Kidney tubule cell (primary cell): Measurements from ENCODE around the gene RAI14.
"Not testable (repeated sequence)": the region's sequence is repeated elsewhere in the genome, so short reads cannot be mapped to it uniquely, and the experiment has no call there.

Source experiments
- DNase-seq: peaks from one replicate; pipeline ENCODE4 v3.0.0-alpha.2; 2018; ENCODE audit warnings: low spot score

Gene RAI14

DNA sequence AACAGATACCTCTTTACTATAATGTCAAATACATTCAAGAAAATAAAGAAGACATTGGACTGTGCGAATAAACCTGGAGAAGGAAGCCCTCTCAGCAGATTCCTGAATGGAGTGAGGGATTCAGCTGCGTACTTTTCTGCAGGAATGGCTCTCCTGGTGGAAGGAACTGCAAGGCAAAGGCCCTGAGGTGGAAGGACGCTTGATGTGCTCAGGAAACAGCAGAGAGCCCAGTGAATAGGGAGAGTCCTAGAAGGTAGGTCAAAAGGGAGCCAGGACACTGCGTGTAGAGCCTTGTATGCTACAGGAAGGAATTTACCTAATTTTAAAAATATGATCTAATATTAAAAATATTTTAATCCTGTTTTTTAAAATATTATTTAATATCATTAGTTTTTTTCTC, 114.4 kb downstream of the RAI14 start:
- no peak for DNase-seq

DNA sequence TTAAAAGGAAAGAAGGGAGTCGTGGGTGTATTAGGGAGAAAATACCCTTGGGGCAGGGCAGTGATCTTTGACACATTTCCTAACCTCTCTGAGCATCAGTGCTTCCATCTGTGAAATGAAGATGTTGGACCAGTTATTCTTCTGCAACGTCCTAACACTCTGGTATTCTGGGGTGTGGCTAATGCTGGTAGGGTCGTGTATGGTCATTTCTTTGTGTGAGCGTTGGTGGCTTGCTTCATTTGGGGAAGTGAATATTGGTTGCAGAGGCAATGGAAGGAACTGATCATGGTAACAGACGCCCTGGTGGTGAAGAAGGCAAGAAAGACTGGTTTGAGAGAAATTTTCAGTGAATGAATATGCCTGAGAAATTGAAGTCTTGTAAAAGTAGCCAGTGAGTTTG, 114.9 kb downstream of the RAI14 start:
- no peak for DNase-seq

DNA sequence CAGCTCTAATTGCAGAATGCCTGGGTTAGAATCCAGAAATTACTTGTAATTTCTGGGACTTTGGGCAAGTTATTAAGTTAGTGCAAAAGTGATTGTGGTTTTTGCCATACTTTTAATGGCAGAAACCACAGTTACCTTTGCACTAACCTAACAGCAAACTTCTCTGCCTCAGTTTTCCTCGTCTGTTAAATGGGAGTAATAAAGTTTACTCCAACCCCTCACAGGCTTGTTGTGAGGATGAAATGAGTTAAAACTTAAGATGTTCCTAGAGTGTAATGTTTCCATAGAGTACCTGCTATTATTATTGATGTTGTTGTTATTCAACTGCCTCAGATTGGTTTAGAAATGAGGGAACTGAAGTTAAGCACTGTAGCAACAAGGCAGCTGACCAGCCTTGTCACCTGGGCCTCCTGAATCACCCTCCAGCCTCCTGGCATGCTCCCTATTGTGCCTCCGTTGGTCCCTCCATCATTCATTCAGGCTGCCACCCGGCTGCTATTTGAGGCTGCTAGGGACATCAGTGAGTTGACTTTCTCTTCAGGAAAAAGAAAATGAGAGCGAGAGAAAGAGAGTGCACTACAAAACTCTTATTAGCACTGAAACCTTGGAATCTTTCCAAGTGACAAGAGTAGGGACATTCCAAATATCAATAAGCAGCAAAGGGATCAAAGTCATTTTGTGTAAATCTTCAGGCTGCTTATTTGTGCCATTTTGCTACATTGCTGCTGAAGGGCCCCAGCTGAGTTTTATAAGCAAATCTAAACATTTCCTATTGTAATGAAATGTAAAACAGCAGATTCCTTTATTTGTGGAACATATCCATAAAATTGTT, 116.4 kb downstream of the RAI14 start:
- no peak for DNase-seq

DNA sequence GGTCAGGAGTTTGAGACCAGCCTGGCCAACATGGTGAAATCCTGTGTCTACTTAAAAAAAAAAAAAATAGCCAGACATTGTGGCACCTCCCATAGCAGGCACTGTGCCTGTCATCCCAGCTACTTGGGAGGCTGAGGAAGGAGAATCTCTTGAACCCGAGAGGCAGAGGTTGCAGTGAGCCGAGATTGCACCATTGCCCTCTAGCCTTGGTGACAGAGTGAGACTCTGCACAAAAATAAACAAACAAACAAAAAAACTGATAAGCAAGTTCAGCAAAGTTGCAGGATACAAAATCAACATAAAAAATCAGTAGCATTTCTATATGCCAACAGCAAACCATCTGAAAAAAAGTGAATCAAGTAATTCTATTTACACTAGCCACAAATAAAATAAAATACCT, 118.0 kb downstream of the RAI14 start:
- DNase-seq, result no peak

DNA sequence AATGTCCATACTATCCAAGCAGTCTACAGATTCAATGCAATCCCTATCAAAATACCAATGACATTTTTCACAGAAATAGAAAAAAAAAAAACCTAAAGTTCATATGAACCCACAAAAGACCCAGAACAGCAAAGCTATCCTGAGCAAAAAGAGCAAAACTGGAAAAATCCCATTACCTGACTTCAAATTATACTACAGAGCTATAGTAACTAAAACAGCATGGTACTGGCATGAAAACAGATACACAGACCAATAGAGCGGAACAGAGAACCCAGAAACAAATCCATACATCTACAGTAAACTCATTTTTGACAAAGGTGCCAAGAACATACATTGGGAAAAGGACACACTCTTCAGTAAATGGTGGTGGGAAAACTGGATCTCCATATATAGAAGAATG, 118.5 kb downstream of the RAI14 start:
- DNase-seq, result not testable (repeated sequence)

DNA sequence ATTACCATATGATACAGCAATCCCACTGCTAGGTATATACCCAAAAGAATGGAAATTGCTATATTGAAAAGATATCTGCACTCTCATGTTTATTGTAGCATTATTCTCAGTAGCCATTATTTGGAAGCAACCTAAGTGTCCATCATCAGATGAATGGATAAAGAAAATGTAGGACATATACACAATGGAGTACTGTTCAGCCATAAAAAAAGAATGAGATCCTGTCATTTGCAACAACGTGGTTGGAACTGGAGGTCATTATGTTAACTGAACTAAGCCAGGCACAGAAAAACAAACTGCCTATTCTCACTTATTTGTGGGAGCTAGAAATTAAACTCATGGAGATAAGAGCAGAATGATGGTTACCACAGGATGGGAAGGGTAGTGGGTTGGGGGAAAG, 119.8 kb downstream of the RAI14 start:
- no peak for DNase-seq

DNA sequence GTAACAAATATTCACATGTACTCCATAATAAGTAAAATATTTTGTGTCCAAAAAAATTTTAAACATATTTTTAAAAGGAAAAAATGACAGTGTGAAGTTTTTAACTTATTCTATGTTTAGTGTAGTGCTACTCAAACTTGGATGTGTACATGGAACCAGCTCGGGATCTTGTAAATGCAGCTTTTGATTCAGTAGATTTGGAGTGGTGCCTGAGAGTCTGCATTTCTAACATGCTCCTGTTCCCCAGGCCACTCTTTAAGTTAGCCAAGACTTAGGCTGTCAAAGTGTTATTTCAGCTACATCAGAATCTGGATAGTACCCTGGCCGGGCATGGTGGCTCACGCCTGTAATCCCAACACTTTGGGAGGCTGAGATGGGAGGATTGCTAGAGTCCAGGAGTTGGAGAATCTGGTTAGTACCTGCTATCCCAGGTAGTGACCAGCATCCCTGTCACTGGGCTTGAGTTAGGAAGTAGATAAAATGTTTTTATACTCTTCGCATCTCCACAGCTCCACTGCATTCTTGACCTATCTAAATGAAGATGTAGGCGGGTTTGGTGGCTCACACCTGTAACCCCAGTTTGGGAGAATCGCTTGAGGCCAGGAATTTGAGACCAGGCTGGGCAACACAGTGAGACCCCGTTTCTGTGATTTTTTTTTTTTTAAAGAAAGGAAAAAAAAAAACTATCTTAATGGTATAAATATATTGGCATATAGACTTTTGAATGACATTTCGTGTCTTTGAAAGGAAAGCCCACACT, 122.1 kb downstream of the RAI14 start:
- no peak for DNase-seq

DNA sequence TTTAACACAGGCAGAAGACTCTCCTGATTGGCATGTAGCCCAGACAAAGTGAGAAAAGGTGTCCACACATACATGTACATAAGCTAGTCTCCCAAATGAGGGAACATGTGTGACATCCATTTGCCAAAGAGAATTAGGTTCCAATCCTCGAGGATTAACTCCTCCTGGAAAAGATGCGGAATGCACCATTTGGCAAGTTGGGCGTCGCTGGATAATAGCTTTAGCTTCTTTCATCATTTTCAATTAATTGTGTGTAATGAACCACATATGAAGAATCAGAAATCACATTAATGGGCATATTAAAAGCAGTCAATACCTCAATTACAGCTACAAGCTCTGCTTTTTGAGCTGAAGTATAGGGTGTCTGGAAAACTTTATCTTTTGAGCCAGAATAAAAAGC, 127.8 kb downstream of the RAI14 start:
- not testable (repeated sequence) for DNase-seq

DNA sequence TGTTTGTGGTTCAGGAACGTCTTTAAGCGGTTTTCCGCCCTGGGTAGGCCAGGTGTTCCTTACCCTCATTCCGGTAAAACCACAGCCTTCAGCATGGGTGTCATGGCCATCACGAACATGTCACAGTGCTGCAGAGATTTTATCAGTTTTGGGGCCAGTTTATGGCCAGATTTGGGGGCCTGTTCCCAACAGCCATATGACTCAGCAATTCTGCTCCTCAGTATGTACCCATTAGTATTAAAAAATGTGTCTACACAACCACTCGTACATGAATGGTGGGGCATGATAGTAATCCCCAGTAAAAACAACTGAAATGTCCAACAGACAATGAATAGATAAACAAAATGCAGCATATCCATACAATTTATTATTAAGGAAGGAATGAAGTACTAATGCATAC, 130.9 kb downstream of the RAI14 start:
- no peak for DNase-seq

DNA sequence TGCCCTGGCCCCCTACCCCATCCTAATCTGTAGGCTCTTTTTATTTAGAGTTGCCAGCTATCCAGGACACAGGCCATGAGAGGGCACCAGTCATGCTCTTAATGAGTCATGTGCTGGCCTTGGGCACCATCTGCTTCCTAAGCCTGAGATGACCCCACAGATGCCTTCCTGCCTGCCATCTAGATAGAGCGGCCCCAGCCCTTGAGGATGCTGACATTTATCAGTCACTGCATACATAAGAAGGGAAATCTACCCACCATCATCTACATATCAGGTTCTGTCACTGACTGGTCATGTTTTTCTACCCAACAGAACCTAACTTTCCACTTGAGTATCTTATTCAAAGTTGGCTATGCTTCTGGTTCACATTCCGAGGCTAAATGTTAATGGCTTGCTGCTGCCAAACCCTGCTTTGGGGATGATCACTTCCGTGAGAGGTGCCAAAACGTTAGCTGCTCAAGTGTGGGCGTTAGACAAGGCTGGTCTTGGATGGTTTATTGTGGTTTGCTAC, 132.9 kb downstream of the RAI14 start:
- peak; percentile 48 for DNase-seq

DNA sequence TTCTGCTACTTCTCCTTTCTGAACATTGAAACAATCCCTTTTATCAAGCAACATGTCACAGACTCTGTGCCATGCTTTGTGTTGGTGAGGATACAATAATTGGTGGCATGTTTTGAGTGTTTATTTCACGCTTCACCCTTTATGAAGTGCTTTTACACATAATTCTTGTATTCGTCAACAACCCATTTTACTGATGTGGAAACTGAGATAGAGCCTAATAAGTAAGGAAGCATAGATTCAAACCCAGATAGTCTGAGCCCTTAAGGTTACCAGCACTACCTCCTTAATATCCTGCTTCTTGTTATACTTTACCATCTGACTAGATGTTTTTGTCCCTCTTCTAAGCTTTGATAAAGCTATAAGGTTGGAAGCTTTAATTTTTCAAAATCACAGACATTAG, 133.5 kb downstream of the RAI14 start:
- no peak for DNase-seq

DNA sequence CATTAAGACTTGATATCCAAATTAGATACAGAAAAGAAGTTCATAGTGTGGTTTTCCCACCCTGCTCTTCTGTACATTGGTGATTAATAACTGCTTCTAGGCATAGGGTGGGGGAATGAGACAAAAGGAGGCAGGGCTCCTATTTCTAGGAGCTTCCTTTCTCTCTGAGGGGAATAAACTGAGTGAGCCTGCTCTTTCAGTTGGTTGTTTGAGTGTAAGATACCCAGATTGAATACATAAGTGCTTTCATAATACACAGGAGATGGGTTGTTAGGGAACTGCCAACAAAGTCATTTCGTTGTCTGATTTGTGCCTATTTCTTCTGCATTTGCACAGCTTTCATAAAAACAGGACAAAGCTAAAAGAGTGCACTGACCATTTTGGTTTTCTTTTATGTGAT, 133.9 kb downstream of the RAI14 start:
- DNase-seq, result no peak

DNA sequence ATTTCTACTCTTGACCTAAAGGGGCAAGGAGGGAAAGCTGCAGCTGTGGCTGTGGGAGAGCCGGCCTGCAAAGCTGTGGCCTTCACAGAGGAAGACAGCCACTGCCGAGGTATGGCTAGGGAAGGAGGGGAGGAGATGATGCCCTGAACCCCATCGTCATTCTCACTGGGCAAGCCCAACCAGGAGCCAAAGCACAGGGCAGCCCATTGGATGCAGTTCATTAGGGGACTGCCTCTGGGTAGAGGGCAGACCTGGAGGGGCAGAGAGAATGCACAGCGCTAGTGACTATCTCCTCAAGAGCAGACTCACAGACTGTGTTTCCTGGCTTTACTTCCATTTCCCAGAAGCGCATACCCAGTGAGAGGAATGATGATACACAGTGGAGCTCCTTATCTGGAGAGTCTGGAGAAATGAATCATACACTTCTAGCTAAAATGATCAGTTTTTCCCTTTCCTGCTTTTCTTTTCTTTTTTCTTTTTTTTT, 135.7 kb downstream of the RAI14 start:
- DNase-seq, result peak; percentile 17

DNA sequence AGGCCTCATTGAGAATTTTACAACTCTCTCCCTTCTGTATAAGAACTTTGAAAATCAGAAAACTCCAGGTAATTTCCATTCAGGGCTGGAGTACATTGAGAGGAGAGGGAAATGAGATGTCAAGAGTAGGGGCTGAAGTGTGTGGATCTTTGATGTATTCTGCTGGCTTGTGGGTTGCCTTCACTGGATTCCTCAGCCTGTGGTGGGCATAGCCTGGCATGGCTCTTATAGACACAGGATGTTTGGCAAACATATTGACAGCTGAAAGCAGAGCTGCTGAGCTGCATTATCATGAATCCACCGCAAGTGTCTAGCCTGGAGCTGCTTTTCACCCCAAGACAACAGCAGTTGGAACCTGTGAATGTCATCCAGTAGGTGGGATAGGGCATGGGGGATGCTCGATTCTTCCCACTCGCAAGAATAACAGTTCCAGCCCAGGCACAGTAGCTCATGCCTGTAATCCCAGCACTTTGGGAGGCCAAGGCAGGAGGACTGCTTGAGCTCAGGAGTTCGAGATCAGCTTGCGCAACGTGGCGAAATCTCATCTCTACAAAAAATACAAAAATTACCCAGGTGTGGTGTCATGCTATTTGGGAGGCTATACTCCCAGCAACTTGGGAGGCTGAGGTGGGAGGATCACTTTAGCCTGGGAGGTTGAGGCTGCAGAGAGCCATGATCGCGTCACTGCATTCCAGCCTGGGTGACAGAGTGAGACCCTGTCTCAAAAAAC, 146.9 kb downstream of the RAI14 start:
- DNase-seq, result no peak

DNA sequence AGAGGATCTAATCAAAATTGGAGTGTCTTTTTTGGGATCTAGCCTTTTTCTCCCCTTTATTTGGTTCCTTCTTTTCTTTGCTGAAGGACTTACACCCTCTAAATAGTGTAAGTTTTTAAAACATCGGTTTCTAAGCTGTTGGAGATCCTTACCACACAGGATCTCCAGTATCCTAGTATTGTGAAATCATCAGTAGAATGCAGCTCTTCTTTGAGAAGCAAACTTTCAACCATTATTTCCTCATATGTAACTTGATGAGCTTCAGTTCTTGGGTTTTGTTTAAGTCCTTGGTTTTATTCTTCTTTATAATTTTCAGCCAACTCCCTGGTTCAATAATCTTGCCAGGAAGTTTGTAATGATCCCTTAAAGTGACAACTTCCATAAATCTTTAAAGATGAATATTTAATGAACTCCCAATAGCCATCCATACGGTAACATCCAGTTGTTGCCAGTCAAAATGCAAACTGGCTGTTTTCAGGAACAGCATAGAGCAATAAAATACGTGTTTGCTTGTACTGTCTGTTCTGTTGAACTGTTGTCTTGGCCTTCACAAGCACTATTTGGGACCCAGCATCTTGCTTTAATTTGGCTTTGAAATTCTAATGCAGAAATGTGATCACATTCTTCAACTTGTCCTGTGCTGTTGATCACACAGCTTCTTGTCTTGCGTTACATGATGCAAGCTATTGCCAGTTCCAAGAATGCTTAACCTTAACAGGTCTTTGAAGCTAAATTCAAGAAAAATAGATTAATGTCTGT, 148.0 kb downstream of the RAI14 start:
- DNase-seq, result no peak

DNA sequence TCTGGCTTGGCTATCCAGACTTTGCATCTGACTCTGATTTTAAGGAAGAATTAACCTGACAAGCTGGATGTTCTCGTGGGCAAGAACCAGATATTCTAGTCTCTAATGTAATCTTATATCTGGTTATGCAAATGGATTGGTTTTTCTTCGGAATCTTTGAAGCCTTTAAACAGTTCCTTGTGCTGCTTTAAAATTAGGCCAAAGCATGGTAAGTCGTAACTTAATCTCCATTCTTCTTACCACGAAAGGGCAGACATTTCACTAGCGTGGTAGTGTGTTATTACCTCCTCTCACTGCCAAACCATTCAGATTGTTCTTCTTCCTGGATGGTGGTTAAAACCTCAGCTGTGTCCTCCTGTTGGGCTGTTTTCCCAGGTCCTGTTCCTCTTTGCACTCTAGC, 148.8 kb downstream of the RAI14 start:
- no peak for DNase-seq

DNA sequence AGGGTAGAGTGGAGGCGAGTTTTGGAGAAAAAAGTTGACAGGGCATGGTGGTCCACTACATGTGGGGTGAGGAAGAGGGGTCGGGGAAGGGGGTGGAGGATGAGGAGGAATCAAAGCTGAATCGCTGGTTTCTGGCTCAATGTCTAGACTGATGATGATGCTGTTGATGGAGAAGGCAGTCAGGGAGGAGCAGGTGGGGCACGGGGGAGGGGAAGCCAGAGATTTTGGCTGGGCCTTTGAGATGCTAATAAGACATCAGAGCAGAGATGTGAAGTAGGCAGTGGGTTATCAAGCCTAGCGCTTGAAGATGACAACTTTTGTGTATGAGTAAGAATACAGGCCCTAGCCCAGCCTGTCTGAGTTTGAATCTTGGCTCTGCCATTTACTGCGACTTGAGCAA, 150.4 kb downstream of the RAI14 start:
- no peak for DNase-seq

DNA sequence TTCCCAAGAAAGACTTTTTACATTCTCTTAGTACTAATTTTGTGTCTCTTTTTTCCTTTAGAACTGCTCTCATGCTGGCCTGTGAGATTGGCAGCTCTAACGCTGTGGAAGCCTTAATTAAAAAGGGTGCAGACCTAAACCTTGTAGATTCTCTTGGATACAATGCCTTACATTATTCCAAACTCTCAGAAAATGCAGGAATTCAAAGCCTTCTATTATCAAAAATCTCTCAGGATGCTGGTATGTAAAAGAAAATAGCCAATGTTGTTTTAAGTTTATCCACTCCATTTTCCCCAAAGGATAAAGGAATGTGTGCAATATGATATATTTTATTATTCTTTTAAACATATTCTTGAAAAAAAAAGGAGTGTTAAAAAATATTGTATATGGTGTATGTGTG, 155.6 kb downstream of the RAI14 start:
- DNase-seq, result no peak

DNA sequence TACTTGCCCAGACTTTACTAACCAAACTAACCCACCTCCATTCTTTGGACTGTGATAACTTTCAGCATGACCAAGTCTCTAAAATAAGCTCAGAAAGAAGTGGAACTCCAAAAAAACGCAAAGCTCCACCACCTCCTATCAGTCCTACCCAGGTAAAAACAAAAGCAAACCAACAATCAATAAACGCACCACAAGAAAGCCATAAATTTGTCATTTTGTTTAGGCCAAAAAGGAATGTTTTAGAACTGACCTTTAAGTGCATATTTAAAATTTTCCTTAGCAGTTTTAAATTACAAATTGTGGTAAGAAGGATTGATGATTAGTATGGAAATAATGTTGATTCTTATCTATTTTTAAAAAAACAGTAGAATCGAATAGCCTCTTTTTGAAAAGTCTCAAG, 157.4 kb downstream of the RAI14 start:
- no peak for DNase-seq

DNA sequence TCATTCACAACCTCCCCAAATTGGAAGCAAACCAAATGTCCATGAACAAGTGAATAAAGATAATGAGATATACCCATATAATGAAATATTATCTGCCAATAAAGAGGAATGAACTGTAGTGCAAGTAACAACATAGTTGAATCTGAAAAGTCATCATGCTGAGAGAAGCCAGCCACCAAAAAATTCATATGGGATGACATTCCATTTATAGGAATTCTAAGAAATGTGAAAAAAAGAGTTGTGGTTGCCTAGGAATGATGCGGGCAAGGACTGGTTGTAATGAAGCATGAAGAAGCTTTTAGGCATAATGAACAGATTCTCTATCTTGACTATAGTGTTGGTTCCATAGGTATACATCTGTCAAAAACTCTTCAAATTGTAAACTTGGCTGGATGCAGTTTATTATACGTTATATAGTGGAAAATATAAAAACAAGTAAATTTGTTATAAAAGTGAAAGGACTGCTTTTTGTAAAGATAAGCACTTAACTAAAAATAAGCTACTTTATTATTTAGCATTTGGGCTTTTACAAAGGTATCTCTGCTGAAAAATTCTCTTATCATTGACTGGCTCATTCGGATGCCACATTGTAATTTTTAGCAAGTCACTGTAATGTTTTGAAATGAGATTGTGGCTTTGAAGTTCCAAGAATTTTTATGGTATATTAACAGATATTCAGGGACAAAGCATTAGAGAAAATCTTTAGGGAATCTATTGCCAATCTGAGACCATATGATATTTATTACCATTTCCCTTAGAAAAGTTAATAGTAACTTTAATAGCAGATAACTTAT, 161.6 kb downstream of the RAI14 start:
- DNase-seq, result no peak

DNA sequence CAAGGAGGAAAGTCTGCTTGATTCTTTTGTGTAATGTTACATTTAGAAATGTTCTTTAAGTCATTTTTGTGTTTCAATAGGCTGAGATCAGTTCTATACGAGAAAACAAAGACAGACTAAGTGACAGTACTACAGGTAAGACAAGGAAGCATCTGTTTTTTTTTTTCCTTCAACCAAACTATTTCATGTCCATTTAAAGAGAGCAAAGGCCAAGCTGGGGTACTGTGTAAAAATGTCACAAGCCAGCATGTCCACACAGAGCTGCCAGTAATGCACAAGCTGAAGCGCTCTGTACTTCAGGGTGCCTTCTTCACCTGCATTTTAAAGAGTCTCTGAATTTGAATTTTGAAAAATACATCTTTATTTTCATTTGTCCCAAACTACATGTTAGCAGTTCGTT, 162.6 kb downstream of the RAI14 start:
- DNase-seq, result no peak
